CD14-positive monocyte (primary cell): Measurements from ENCODE around the gene HSD11B2. TPM values are rescaled to one million over a fixed set of nuclear protein-coding genes. Genes with fewer than 3 reads are reported as not detected.

ENCODE experiments used
- DNase-seq, 3 donors: peaks; one replicate each; pipeline ENCODE4 v3.0.0-alpha.2; 2011 to 2022
- H2AFZ ChIP-seq: 2 replicates; pipeline ENCODE4 v1.6.0; 2012; ENCODE audit warnings: mild to moderate bottlenecking, low read depth, low read length, inconsistent platforms; ENCODE audit not compliant: insufficient read depth, poor library complexity, severe bottlenecking
- H3K27ac ChIP-seq, 2 donors: 1 replicate in 1 of 2; 2 replicates in 1 of 2; pipeline ENCODE4 v1.5.1; 2012 to 2013; ENCODE audit warnings: low read length in 2 of 2, control low read depth in 1 of 2, inconsistent platforms in 1 of 2, low read depth in 1 of 2, mild to moderate bottlenecking in 1 of 2
- H3K27me3 ChIP-seq, 2 donors: one replicate each; pipeline versions ENCODE4 v1.6.0 to v1.6.1; 2011 to 2013; ENCODE audit warnings: low read length in 2 of 2; ENCODE audit not compliant: control insufficient read depth in 2 of 2, insufficient read depth in 2 of 2
- H3K36me3 ChIP-seq, 2 donors: replicated peaks in 1 of 2; 1 replicate in 1 of 2; 2 replicates in 1 of 2; pipeline versions ENCODE4 v1.5.1 to v1.6.1; 2012 to 2013; ENCODE audit warnings: low read length in 2 of 2, control low read depth in 1 of 2, inconsistent platforms in 1 of 2, mild to moderate bottlenecking in 1 of 2; ENCODE audit not compliant: insufficient read depth in 2 of 2, control insufficient read depth in 1 of 2
- H3K4me1 ChIP-seq, 2 donors: 1 replicate in 1 of 2; 2 replicates in 1 of 2; pipeline versions ENCODE4 v1.5.1 to v1.6.1; 2012 to 2013; ENCODE audit warnings: low read length in 2 of 2, control low read depth in 1 of 2, inconsistent platforms in 1 of 2, mild to moderate bottlenecking in 1 of 2, moderate library complexity in 1 of 2; ENCODE audit not compliant: insufficient read depth in 2 of 2, control insufficient read depth in 1 of 2
- H3K4me2 ChIP-seq: replicated peaks from 2 replicates; pipeline ENCODE3; 2012; ENCODE audit warnings: low read length, moderate library complexity, mild to moderate bottlenecking; ENCODE audit not compliant: poor library complexity, severe bottlenecking; ENCODE audit errors: extremely low read depth
- H3K4me3 ChIP-seq, 3 experiments: fragments of 200-600 bp in 1 of 3; sonication (generic) in 1 of 3; replicated peaks in 1 of 3; 1 replicate in 2 of 3; 2 replicates in 1 of 3; pipeline ENCODE4 v1.5.1; 2011 to 2013; ENCODE audit warnings: low read length in 3 of 3, mild to moderate bottlenecking in 3 of 3, control low read depth in 2 of 3, low read depth in 2 of 3, inconsistent platforms in 1 of 3, moderate library complexity in 1 of 3
- H3K79me2 ChIP-seq: 2 replicates; pipeline ENCODE4 v1.6.0; 2012; ENCODE audit warnings: mild to moderate bottlenecking, control low read depth, inconsistent platforms, low read length, moderate library complexity; ENCODE audit not compliant: insufficient read depth
- H3K9ac ChIP-seq: 2 replicates; pipeline ENCODE4 v1.6.0; 2017; ENCODE audit warnings: low read length, mild to moderate bottlenecking; ENCODE audit not compliant: insufficient read depth, poor library complexity, severe bottlenecking
- H3K9me3 ChIP-seq, 2 donors: replicated peaks in 1 of 2; 1 replicate in 1 of 2; 2 replicates in 1 of 2; pipeline versions ENCODE4 v1.5.1 to v1.6.1; 2012 to 2013; ENCODE audit warnings: low read length in 2 of 2, control low read depth in 1 of 2; ENCODE audit not compliant: control insufficient read depth in 1 of 2, insufficient read depth in 1 of 2
- H4K20me1 ChIP-seq: 2 replicates; pipeline ENCODE4 v1.6.0; 2012; ENCODE audit warnings: mild to moderate bottlenecking, low read length, control low read depth, moderate library complexity; ENCODE audit not compliant: insufficient read depth
- H3K27ac Mint-ChIP-seq, 7 donors: one replicate each; pipeline ENCODE4 v1.8.0; 2020; ENCODE audit warnings: mild to moderate bottlenecking in 7 of 7, mixed read lengths in 7 of 7, moderate library complexity in 6 of 7, inconsistent platforms in 2 of 7
- H3K27me3 Mint-ChIP-seq, 3 donors: one replicate each; pipeline ENCODE4 v1.8.0; 2021 to 2022; ENCODE audit warnings: low read depth in 3 of 3, mild to moderate bottlenecking in 3 of 3, mixed read lengths in 3 of 3, moderate library complexity in 3 of 3, inconsistent platforms in 1 of 3
- H3K36me3 Mint-ChIP-seq, 2 donors: one replicate each; pipeline ENCODE4 v1.8.0; 2020; ENCODE audit warnings: mixed read lengths in 2 of 2, inconsistent platforms in 1 of 2, mild to moderate bottlenecking in 1 of 2
- H3K4me1 Mint-ChIP-seq: one replicate; pipeline ENCODE4 v1.8.0; 2020; ENCODE audit warnings: mild to moderate bottlenecking, mixed read lengths
- H3K4me3 Mint-ChIP-seq, 2 donors: one replicate each; pipeline ENCODE4 v1.8.0; 2020; ENCODE audit warnings: mild to moderate bottlenecking in 2 of 2, mixed read lengths in 2 of 2, moderate library complexity in 1 of 2
- H3K9me3 Mint-ChIP-seq, 7 donors: one replicate each; pipeline ENCODE4 v1.8.0; 2020 to 2022; ENCODE audit warnings: mixed read lengths in 7 of 7, mild to moderate bottlenecking in 6 of 7, moderate library complexity in 6 of 7, inconsistent platforms in 2 of 7
- CTCF ChIP-seq: fragments of 200-600 bp; IDR thresholded peaks from one replicate; pipeline ENCODE4 v1.8.0; 2022; ENCODE audit warnings: antibody characterized with exemption, mild to moderate bottlenecking
- WGBS: methylation state at CpG from one replicate; pipeline ENCODE4 v1.1.5; 2013; ENCODE audit warnings: missing lambda C conversion rate; ENCODE audit not compliant: insufficient coverage; 5-methylcytosine and 5-hydroxymethylcytosine counted together
- intact Hi-C, 2 donors: fragments of 100-400 bp; cut with micrococcal nuclease; formaldehyde crosslinking; loops; one replicate each; pipeline versions ENCODE4 v1.15.0 to v1.15.1; 2023
- polyA plus RNA-seq, 3 donors: library from polyadenylated mRNA; depleted of rRNA in 1 of 3; unstranded in 2 of 3; stranded (reverse) in 1 of 3; fragments of 300-500 nt in 2 of 3; fragments of >200 nt in 1 of 3; fragmentation: Illumina TruSeq in 2 of 3; gene quantifications; 1 replicate in 2 of 3; 2 replicates in 1 of 3; pipeline ENCODE4 v1.2.3, GENCODE V29; 2012 to 2021

HSD11B2 gene
- polyA plus RNA-seq, 3 donors, result not detected

GRCh38 chr16:67461600-67462278 lies 30.8 kb downstream of the HSD11B2 start:
- Mint-ChIP-seq H3K4me1 (peaks cover 49% of the 10 kb centered on the region), H3K27ac (peak overlapping the region in 1 of 7 donors; percentile 65), H3K4me3 (no peak overlapping the region), H3K27me3 (no peaks in the 10 kb centered on the region), H3K36me3 (peaks cover 33 to 79% of the 10 kb centered on the region in 2 donors), H3K9me3 (no peaks in the 10 kb centered on the region)
- no peak for DNase-seq
- Histone ChIP-seq H3K27me3 (no peaks in the 10 kb centered on the region), H3K4me1 (peaks cover 15 to 35% of the 10 kb centered on the region in 2 donors), H3K9ac (peak overlapping the region; percentile 8), H2AFZ (no peak overlapping the region), H3K4me2 (no peak overlapping the region), H4K20me1 (peaks cover 100% of the 10 kb centered on the region), H3K79me2 (peaks cover 100% of the 10 kb centered on the region), H3K9me3 (no peaks in the 10 kb centered on the region), H3K36me3 (peaks cover 55 to 98% of the 10 kb centered on the region in 2 donors), H3K27ac (peak overlapping the region in 1 of 2 donors; percentile 36), H3K4me3 (no peak overlapping the region)
- intact Hi-C loops, result no loop called here
- 73% methylated on average over 8 of the region's 8 CpGs for WGBS
- no peak for TF ChIP-seq CTCF

GRCh38 chr16:67462279-67462655 lies 31.3 kb downstream of the HSD11B2 start:
- intact Hi-C loops, result no loop called here
- Mint-ChIP-seq H3K36me3 (peaks cover 28 to 77% of the 10 kb centered on the region in 2 donors), H3K27me3 (no peaks in the 10 kb centered on the region), H3K9me3 (no peaks in the 10 kb centered on the region), H3K27ac (peak overlapping the region in 2 of 7 donors; percentile 18 to 25), H3K4me3 (no peak overlapping the region), H3K4me1 (peaks cover 51% of the 10 kb centered on the region)
- H4K20me1 ChIP-seq, result peaks cover 100% of the 10 kb centered on the region
- no peaks in the 10 kb centered on the region for H3K9me3 ChIP-seq
- WGBS, result 94% methylated on average over 2 of the region's 5 CpGs
- H3K4me2 ChIP-seq, result no peak overlapping the region
- no peak for TF ChIP-seq CTCF
- H3K4me1 ChIP-seq, result peaks cover 15 to 38% of the 10 kb centered on the region in 2 donors
- peaks cover 100% of the 10 kb centered on the region for H3K79me2 ChIP-seq
- no peak for DNase-seq
- H3K9ac ChIP-seq, result peak overlapping the region; percentile 8
- no peak overlapping the region for H2AFZ ChIP-seq
- H3K36me3 ChIP-seq, result peaks cover 54 to 94% of the 10 kb centered on the region in 2 donors
- no peak overlapping the region for H3K4me3 ChIP-seq
- peak overlapping the region in 1 of 2 donors; percentile 36 for H3K27ac ChIP-seq
- no peaks in the 10 kb centered on the region for H3K27me3 ChIP-seq
